ENCODE results near the gene SLC12A7.
"Not testable (repeated sequence)": the region's sequence is repeated elsewhere in the genome, so short reads cannot be mapped to it uniquely, and the experiment has no call there.

The SLC12A7 gene

GRCh38 chr5:1109542-1110306 lies 2.1 kb downstream of the SLC12A7 start:
- DNase-seq (ENCODE audit: low spot score): no peak

GRCh38 chr5:1108865-1109174 lies 3.0 kb downstream of the SLC12A7 start:
- no peak for DNase-seq (ENCODE audit: low spot score)

GRCh38 chr5:1108023-1108864 lies 3.6 kb downstream of the SLC12A7 start:
- DNase-seq (ENCODE audit: low spot score): no peak

GRCh38 chr5:1107167-1108022 lies 4.5 kb downstream of the SLC12A7 start:
- DNase-seq (ENCODE audit: low spot score): no peak

- DNase-seq (ENCODE audit: low spot score): no peak
Measured at GRCh38 chr5:1106385-1107166, 5.3 kb downstream of the SLC12A7 start.

- peak; percentile 27 for DNase-seq (ENCODE audit: low spot score)
Measured at GRCh38 chr5:1105350-1106265, 6.3 kb downstream of the SLC12A7 start.

GRCh38 chr5:1104327-1105006 lies 7.4 kb downstream of the SLC12A7 start:
- DNase-seq (ENCODE audit: low spot score): peak; percentile 21

GRCh38 chr5:1103505-1104326 lies 8.1 kb downstream of the SLC12A7 start:
- no peak for DNase-seq (ENCODE audit: low spot score)

- DNase-seq (ENCODE audit: low spot score): no peak
Measured at GRCh38 chr5:1103093-1103492, 8.8 kb downstream of the SLC12A7 start.

GRCh38 chr5:1101961-1102713 lies 9.7 kb downstream of the SLC12A7 start:
- DNase-seq (ENCODE audit: low spot score): no peak

- no peak for DNase-seq (ENCODE audit: low spot score)
Measured at GRCh38 chr5:1100664-1101574, 10.9 kb downstream of the SLC12A7 start.

- no peak for DNase-seq (ENCODE audit: low spot score)
Measured at GRCh38 chr5:1099926-1100663, 11.8 kb downstream of the SLC12A7 start.

- no peak for DNase-seq (ENCODE audit: low spot score)
Measured at GRCh38 chr5:1098986-1099597, 12.8 kb downstream of the SLC12A7 start.

GRCh38 chr5:1097988-1098385 lies 13.9 kb downstream of the SLC12A7 start:
- DNase-seq (ENCODE audit: low spot score): not testable (repeated sequence)

GRCh38 chr5:1097381-1097987 lies 14.4 kb downstream of the SLC12A7 start:
- DNase-seq (ENCODE audit: low spot score): no peak

GRCh38 chr5:1096838-1097237 lies 15.0 kb downstream of the SLC12A7 start:
- no peak for DNase-seq (ENCODE audit: low spot score)
